Spleen (tissue), 7 donors: ENCODE results near the gene DNAJA2.

Experiments used
- CTCF ChIP-seq, 11 experiments: fragments of 200-600 bp in 7 of 11; fragments of 450-650 bp in 4 of 11; sonication (generic) in 4 of 11; IDR thresholded peaks in 8 of 11; conservative IDR thresholded peaks in 3 of 11; 1 replicate in 7 of 11; 2 replicates in 4 of 11; pipeline versions ENCODE4 v1.4.0 to v1.8.0; 2016 to 2021; ENCODE audit warnings: antibody characterized with exemption in 11 of 11, inconsistent platforms in 4 of 11, mild to moderate bottlenecking in 1 of 11
- POLR2A ChIP-seq, 3 donors: fragments of 450-650 bp; IDR thresholded peaks; one replicate each; pipeline ENCODE4 v1.5.1; 2017; ENCODE audit warnings: antibody characterized with exemption in 3 of 3, mild to moderate bottlenecking in 1 of 3
- POLR2AphosphoS5 ChIP-seq, 3 donors: sonication (generic); formaldehyde crosslinking; IDR thresholded peaks; one replicate each; pipeline ENCODE4 v1.5.1; 2017; ENCODE audit warnings: antibody characterized with exemption in 3 of 3
- donor health status: DM: no; HTN: no; CAD: no; lungs with moderate emphysema.
- donor health status: DM: no; HTN: no; CAD: no.
- donor health status: DM: no; HTN: no; CAD: no.

DNA sequence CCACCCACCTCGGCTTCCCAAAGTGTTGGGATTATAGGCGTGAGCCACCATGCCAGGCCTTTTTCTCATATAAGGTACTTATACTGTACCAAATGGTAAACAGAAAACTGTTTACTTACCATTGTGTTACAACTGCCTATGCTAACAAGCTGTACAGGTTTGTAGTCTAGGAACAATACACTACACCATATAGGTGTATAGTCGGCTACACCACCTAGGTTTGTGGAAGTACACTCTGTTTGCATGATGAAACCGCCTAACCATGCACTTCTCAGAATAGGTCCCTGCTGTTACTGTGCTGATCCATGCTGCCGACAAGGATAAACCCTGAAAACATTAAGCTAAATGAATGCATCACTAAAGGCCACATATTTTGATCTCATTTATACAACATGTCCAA lies 18.9 kb downstream of the DNAJA2 start:
- no peak for TF ChIP-seq POLR2A (IDR thresholded peaks at IDR 0.05)
- TF ChIP-seq CTCF (IDR thresholded peaks at IDR 0.05 in 8 of 11, conservative IDR thresholded peaks at IDR 0.05 in 3 of 11): no peak
- no peak for TF ChIP-seq POLR2AphosphoS5 (IDR thresholded peaks at IDR 0.05)
